ENCODE results near the gene HEXD. TPM values are rescaled to one million over a fixed set of nuclear protein-coding genes. Genes with fewer than 3 reads are reported as not detected.

Gene HEXD
- polyA plus RNA-seq, 3 donors: 8.9 to 61.5 (median 12.7) TPM

DNA sequence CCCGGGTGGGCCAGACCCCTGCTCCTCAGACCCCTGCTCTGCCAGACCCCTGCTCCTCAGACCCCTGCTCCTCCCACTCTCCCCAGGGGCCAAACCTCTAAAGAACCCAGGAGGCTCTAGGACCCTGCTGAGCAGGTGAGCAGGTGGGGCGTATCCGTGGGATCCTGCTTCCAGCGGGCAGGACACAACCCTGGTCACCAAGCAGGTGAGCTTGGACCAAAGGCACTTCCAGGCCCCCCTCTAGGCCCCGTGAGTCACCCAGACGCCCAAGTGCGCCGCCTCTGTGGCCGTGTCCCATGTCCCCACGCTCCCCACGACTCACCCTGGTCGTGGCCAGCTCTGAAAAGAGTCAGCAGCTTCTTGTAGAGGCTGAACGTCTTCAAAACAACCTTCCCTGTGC, 27.4 kb downstream of the HEXD start:
- H3K27ac ChIP-seq (ENCODE audit: low read depth in 1 of 2, low read length in 2 of 2): peak overlapping the region in 1 of 2 donors; percentile 45
- no peaks in the 10 kb centered on the region for H3K27me3 ChIP-seq (ENCODE audit: control insufficient read depth in 2 of 2, insufficient read depth in 2 of 2, low read length in 2 of 2)
- 64% methylated on average over 13 of the region's 13 CpGs for WGBS (ENCODE audit: insufficient coverage)
- TF ChIP-seq, protein P1, sequence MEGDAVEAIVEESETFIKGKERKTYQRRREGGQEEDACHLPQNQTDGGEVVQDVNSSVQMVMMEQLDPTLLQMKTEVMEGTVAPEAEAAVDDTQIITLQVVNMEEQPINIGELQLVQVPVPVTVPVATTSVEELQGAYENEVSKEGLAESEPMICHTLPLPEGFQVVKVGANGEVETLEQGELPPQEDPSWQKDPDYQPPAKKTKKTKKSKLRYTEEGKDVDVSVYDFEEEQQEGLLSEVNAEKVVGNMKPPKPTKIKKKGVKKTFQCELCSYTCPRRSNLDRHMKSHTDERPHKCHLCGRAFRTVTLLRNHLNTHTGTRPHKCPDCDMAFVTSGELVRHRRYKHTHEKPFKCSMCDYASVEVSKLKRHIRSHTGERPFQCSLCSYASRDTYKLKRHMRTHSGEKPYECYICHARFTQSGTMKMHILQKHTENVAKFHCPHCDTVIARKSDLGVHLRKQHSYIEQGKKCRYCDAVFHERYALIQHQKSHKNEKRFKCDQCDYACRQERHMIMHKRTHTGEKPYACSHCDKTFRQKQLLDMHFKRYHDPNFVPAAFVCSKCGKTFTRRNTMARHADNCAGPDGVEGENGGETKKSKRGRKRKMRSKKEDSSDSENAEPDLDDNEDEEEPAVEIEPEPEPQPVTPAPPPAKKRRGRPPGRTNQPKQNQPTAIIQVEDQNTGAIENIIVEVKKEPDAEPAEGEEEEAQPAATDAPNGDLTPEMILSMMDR (IDR thresholded peaks at IDR 0.05): no peak
- peaks cover 26% of the 10 kb centered on the region for H3K4me1 Mint-ChIP-seq
- peaks cover 96% of the 10 kb centered on the region for H4K20me1 ChIP-seq (ENCODE audit: insufficient read depth, low read length)
- H3K9ac ChIP-seq (ENCODE audit: insufficient read depth, low read length, poor library complexity, severe bottlenecking): no peak overlapping the region
- H3K27ac Mint-ChIP-seq: peak overlapping the region in 2 of 7 donors; percentile 8 to 50
- DNase-seq: no peak
- peaks cover 29 to 61% of the 10 kb centered on the region in 2 donors for H3K36me3 Mint-ChIP-seq
- no peaks in the 10 kb centered on the region for H3K9me3 Mint-ChIP-seq
- no peak overlapping the region for H3K4me2 ChIP-seq (replicated peaks; ENCODE audit: extremely low read depth, low read length, poor library complexity, severe bottlenecking)
- H3K4me3 ChIP-seq (replicated peaks in 1 of 3; ENCODE audit: low read depth in 2 of 3, low read length in 3 of 3): no peak overlapping the region
- H3K4me3 Mint-ChIP-seq: no peak overlapping the region
- no peaks in the 10 kb centered on the region for H3K9me3 ChIP-seq (replicated peaks in 1 of 2; ENCODE audit: control insufficient read depth in 1 of 2, insufficient read depth in 1 of 2, low read length in 2 of 2)
- H3K79me2 ChIP-seq (ENCODE audit: insufficient read depth, low read length): peaks cover 68% of the 10 kb centered on the region
- peaks cover 33 to 40% of the 10 kb centered on the region in 2 donors for H3K4me1 ChIP-seq (ENCODE audit: control insufficient read depth in 1 of 2, insufficient read depth in 2 of 2, low read length in 2 of 2)
- H3K27me3 Mint-ChIP-seq (ENCODE audit: low read depth in 3 of 3): peaks cover 0 to 1% (median 0%) of the 10 kb centered on the region in 3 donors
- no peak overlapping the region for H2AFZ ChIP-seq (ENCODE audit: insufficient read depth, low read depth, low read length, poor library complexity, severe bottlenecking)
- H3K36me3 ChIP-seq (replicated peaks in 1 of 2; ENCODE audit: control insufficient read depth in 1 of 2, insufficient read depth in 2 of 2, low read length in 2 of 2): peaks cover 54 to 61% of the 10 kb centered on the region in 2 donors
- intact Hi-C loops (cut with micrococcal nuclease): no loop called here

DNA sequence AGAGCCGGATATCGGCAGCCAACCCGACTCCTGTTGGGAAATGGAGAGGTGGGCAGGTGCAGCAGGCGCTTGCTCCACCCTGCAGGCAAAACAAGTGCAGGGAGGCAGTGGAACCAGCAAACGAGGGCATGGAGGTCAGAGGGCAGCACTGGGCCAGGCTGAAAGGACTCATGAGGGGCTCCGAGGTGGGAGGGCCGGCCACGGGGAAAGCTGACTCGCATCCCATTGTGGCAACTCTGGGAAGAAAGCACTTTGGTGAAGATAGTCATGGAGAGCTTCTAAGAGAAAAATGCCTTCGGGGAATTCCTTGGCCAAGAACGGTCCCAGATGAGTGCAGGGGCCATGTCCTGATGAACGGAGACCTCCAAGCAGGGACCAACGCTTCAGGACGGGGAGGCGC, 28.0 kb downstream of the HEXD start:
- Mint-ChIP-seq H3K27me3 (ENCODE audit: low read depth in 3 of 3) (peaks cover 0 to 1% (median 0%) of the 10 kb centered on the region in 3 donors), H3K9me3 (no peaks in the 10 kb centered on the region), H3K36me3 (peaks cover 29 to 61% of the 10 kb centered on the region in 2 donors), H3K27ac (peak overlapping the region in 3 of 7 donors; percentile 11 to 50 (median 20)), H3K4me3 (no peak overlapping the region), H3K4me1 (peaks cover 21% of the 10 kb centered on the region)
- H3K36me3 ChIP-seq (replicated peaks in 1 of 2; ENCODE audit: control insufficient read depth in 1 of 2, insufficient read depth in 2 of 2, low read length in 2 of 2): peaks cover 54 to 61% of the 10 kb centered on the region in 2 donors
- 90% methylated on average over 14 of the region's 15 CpGs for WGBS (ENCODE audit: insufficient coverage)
- intact Hi-C loops (cut with micrococcal nuclease): no loop called here
- no peak overlapping the region for H3K9ac ChIP-seq (ENCODE audit: insufficient read depth, low read length, poor library complexity, severe bottlenecking)
- peaks cover 68% of the 10 kb centered on the region for H3K79me2 ChIP-seq (ENCODE audit: insufficient read depth, low read length)
- H3K27me3 ChIP-seq (ENCODE audit: control insufficient read depth in 2 of 2, insufficient read depth in 2 of 2, low read length in 2 of 2): no peaks in the 10 kb centered on the region
- no peak overlapping the region for H3K4me2 ChIP-seq (replicated peaks; ENCODE audit: extremely low read depth, low read length, poor library complexity, severe bottlenecking)
- H3K4me3 ChIP-seq (replicated peaks in 1 of 3; ENCODE audit: low read depth in 2 of 3, low read length in 3 of 3): no peak overlapping the region
- H3K4me1 ChIP-seq (ENCODE audit: control insufficient read depth in 1 of 2, insufficient read depth in 2 of 2, low read length in 2 of 2): peaks cover 30 to 38% of the 10 kb centered on the region in 2 donors
- DNase-seq: no peak
- H2AFZ ChIP-seq (ENCODE audit: insufficient read depth, low read depth, low read length, poor library complexity, severe bottlenecking): no peak overlapping the region
- H3K27ac ChIP-seq (ENCODE audit: low read depth in 1 of 2, low read length in 2 of 2): peak overlapping the region in 1 of 2 donors; percentile 45
- H3K9me3 ChIP-seq (replicated peaks in 1 of 2; ENCODE audit: control insufficient read depth in 1 of 2, insufficient read depth in 1 of 2, low read length in 2 of 2): no peaks in the 10 kb centered on the region
- TF ChIP-seq, protein P1 (IDR thresholded peaks at IDR 0.05): no peak
- peaks cover 90% of the 10 kb centered on the region for H4K20me1 ChIP-seq (ENCODE audit: insufficient read depth, low read length)
